Erythroblast (primary cell): ENCODE results near the gene CCR6.

Source experiments
- GATA1 ChIP-seq: IDR thresholded peaks from 2 replicates; pipeline ENCODE4 v1.6.1; 2011; ENCODE audit warnings: low read depth, mild to moderate bottlenecking, control low read depth, low read length, moderate library complexity
- POLR2A ChIP-seq: IDR thresholded peaks from 2 replicates; pipeline ENCODE4 v1.6.1; 2011; ENCODE audit warnings: mild to moderate bottlenecking, low read length

DNA sequence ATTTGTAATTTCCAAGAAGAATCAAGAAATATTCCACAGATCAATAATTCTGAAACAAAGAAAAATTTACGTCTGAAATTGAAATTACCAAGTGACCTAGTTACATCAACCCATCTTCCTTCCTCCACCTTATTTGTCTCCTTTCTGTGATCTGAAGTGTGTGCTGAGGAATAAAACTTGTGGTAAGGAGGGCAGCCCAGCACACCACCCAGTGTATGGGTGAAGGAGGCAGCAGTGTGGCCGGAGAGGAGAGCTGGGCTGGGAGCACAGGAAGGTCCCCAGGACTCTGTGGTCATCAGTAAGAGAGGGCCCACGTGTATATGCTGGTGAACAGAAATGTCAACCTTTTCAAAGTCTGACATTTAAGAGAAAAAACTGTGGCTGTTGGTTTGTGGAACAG, 11.3 kb upstream of the CCR6 start:
- no peak for TF ChIP-seq POLR2A
- TF ChIP-seq GATA1: no peak
